WTC11 (cell line): ENCODE data around the gene SLC39A6.

Experiments
- CREB1 ChIP-seq: sonication (generic); formaldehyde crosslinking; IDR thresholded peaks from 2 replicates; pipeline ENCODE4 v1.8.0; 2023; ENCODE audit warnings: mild to moderate bottlenecking, missing genetic modification reagents
- CTCF ChIP-seq: fragments of 200-600 bp; IDR thresholded peaks from 2 replicates; pipeline ENCODE4 v1.8.0; 2022; ENCODE audit warnings: antibody characterized with exemption
- FOXP4 ChIP-seq: sonication (generic); formaldehyde crosslinking; IDR thresholded peaks from 2 replicates; pipeline ENCODE4 v1.8.0; 2022; ENCODE audit warnings: mild to moderate bottlenecking, missing genetic modification reagents

- TF ChIP-seq CTCF (no peak), FOXP4 (CRISPR knock-in tag) (no peak), CREB1 (CRISPR knock-in tag) (no peak)
Measured at GRCh38 chr18:36158266-36158867, 29.2 kb upstream of the SLC39A6 start.
